Smooth muscle cell of the brain vasculature (primary cell): ENCODE data around the gene PKP2.

Experiments
- DNase-seq: peaks from one replicate; pipeline ENCODE4 v3.0.0-alpha.2; 2012; ENCODE audit warnings: low read depth, low spot score

The PKP2 gene

GRCh38 chr12:32896432-32897280 lies at the start of gene PKP2:
PKP2 (minus strand) TSS chr12:32896777; CDS start chr12:32896731, 46 bp downstream.
- no peak for DNase-seq

- DNase-seq, result no peak
These were observed 47.6 kb upstream of the PKP2 start for GRCh38 chr12:32944195-32944594.

GRCh38 chr12:32939801-32940200 lies 43.2 kb upstream of the PKP2 start:
- DNase-seq, result no peak

GRCh38 chr12:32926963-32927362 lies 30.4 kb upstream of the PKP2 start:
- no peak for DNase-seq

- DNase-seq, result no peak
These were observed 29.8 kb upstream of the PKP2 start for GRCh38 chr12:32926356-32926755.

GRCh38 chr12:32922546-32923297 lies 26.1 kb upstream of the PKP2 start:
- DNase-seq, result no peak

- no peak for DNase-seq
These were observed 24.8 kb upstream of the PKP2 start for GRCh38 chr12:32921397-32921796.

GRCh38 chr12:32920506-32921085 lies 24.0 kb upstream of the PKP2 start:
- DNase-seq, result no peak

GRCh38 chr12:32918890-32919801 lies 22.6 kb upstream of the PKP2 start:
- peak; percentile 51 for DNase-seq

GRCh38 chr12:32917094-32917611 lies 20.6 kb upstream of the PKP2 start:
- peak; percentile 35 for DNase-seq

- no peak for DNase-seq
These were observed 11.4 kb upstream of the PKP2 start for GRCh38 chr12:32907898-32908476.

- DNase-seq, result no peak
These were observed 10.6 kb upstream of the PKP2 start for GRCh38 chr12:32907166-32907565.

- no peak for DNase-seq
These were observed 10.0 kb upstream of the PKP2 start for GRCh38 chr12:32906399-32907165.

GRCh38 chr12:32903763-32904162 lies 7.2 kb upstream of the PKP2 start:
- DNase-seq, result no peak

- DNase-seq, result no peak
These were observed 6.7 kb upstream of the PKP2 start for GRCh38 chr12:32903318-32903717.

GRCh38 chr12:32902287-32902997 lies 5.9 kb upstream of the PKP2 start:
- DNase-seq, result no peak

GRCh38 chr12:32901553-32901952 lies 5.0 kb upstream of the PKP2 start:
- no peak for DNase-seq

- DNase-seq, result no peak
These were observed 1.4 kb upstream of the PKP2 start for GRCh38 chr12:32897687-32898573.

GRCh38 chr12:32897281-32897610 lies 669 bp upstream of the PKP2 start:
- no peak for DNase-seq
